ENCODE results near the gene CYP3A7.
"Not testable (repeated sequence)": the region's sequence is repeated elsewhere in the genome, so short reads cannot be mapped to it uniquely, and the experiment has no call there.

CYP3A7 gene

GRCh38 chr7:99729486-99730237 lies 5.3 kb downstream of the CYP3A7 start:
- Histone ChIP-seq H3K4me3 (replicated peaks; ENCODE audit: low read depth, low read length) (no peak overlapping the region), H3K27me3 (replicated peaks; ENCODE audit: control insufficient read depth, insufficient read depth, low read length) (no peaks in the 10 kb centered on the region)
- TF ChIP-seq CTCF (IDR thresholded peaks at IDR 0.05; ENCODE audit: insufficient read depth, low read length, poor library complexity, severe bottlenecking): no peak

DNA sequence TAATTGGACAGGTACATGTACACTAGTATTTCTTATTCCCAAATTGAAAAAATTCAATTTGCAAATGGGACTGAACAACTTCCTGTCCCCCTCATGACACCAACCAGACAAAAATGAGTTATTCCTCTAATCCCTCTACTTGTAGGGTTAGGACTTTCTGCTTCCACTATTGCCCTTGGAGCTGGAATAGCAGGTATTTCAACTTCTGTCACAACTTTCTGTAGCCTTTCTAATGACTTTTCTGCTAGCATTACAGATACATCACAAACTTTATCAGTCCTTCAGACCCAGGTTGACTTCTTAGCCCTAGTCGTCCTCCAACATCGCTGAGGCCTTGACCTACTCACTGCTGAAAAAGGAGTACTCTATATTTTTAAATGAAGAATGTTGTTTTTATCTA lies 6.4 kb downstream of the CYP3A7 start:
- TF ChIP-seq CTCF (IDR thresholded peaks at IDR 0.05; ENCODE audit: insufficient read depth, low read length, poor library complexity, severe bottlenecking): no peak
- H3K27me3 ChIP-seq (replicated peaks; ENCODE audit: control insufficient read depth, insufficient read depth, low read length): no peaks in the 10 kb centered on the region
- no peaks in the 10 kb centered on the region for H3K36me3 ChIP-seq (ENCODE audit: control insufficient read depth, insufficient read depth, low read length)
- no peak for DNase-seq (ENCODE audit: extremely low read depth, insufficient read length)
- H3K4me3 ChIP-seq (replicated peaks; ENCODE audit: low read depth, low read length): no peak overlapping the region

More at GRCh38 chr7:99729486-99730237, 5.3 kb downstream of the CYP3A7 start:
- H3K36me3 ChIP-seq (ENCODE audit: control insufficient read depth, insufficient read depth, low read length): no peaks in the 10 kb centered on the region
- no peak for DNase-seq (ENCODE audit: extremely low read depth, insufficient read length)

- H3K36me3 ChIP-seq (ENCODE audit: control insufficient read depth, insufficient read depth, low read length); H3K27me3 ChIP-seq (replicated peaks; ENCODE audit: control insufficient read depth, insufficient read depth, low read length); H3K4me3 ChIP-seq (replicated peaks; ENCODE audit: low read depth, low read length); DNase-seq (ENCODE audit: extremely low read depth, insufficient read length): not testable (repeated sequence)
Observed at GRCh38 chr7:99723201-99723600, 11.8 kb downstream of the CYP3A7 start.

- Histone ChIP-seq H3K36me3 (ENCODE audit: control insufficient read depth, insufficient read depth, low read length) (no peaks in the 10 kb centered on the region), H3K4me3 (replicated peaks; ENCODE audit: low read depth, low read length) (no peak overlapping the region), H3K27me3 (replicated peaks; ENCODE audit: control insufficient read depth, insufficient read depth, low read length) (peaks cover 1% of the 10 kb centered on the region; the same call in 1 of the 2 replicates)
- no peak for DNase-seq (ENCODE audit: extremely low read depth, insufficient read length)
- no peak for TF ChIP-seq CTCF (IDR thresholded peaks at IDR 0.05; ENCODE audit: insufficient read depth, low read length, poor library complexity, severe bottlenecking)
Observed at GRCh38 chr7:99720800-99721595, 14.0 kb downstream of the CYP3A7 start.

- TF ChIP-seq CTCF (IDR thresholded peaks at IDR 0.05; ENCODE audit: insufficient read depth, low read length, poor library complexity, severe bottlenecking): no peak
- H3K36me3 ChIP-seq (ENCODE audit: control insufficient read depth, insufficient read depth, low read length): no peaks in the 10 kb centered on the region
- H3K4me3 ChIP-seq (replicated peaks; ENCODE audit: low read depth, low read length): no peak overlapping the region
- peaks cover 1% of the 10 kb centered on the region; the same call in 1 of the 2 replicates for H3K27me3 ChIP-seq (replicated peaks; ENCODE audit: control insufficient read depth, insufficient read depth, low read length)
- no peak for DNase-seq (ENCODE audit: extremely low read depth, insufficient read length)
Observed at GRCh38 chr7:99719996-99720769, 14.8 kb downstream of the CYP3A7 start.

Measured in GM06990 (cell line).